WTC11 (cell line): Measurements from ENCODE around the gene ZNF423.

ENCODE experiments used
- ATF1 ChIP-seq: sonication (generic); formaldehyde crosslinking; IDR thresholded peaks from 2 replicates; pipeline ENCODE4 v1.8.1; 2023; ENCODE audit warnings: mild to moderate bottlenecking, moderate library complexity, missing genetic modification reagents
- ATF2 ChIP-seq: sonication (generic); formaldehyde crosslinking; IDR thresholded peaks from 2 replicates; pipeline ENCODE4 v1.8.1; 2022; ENCODE audit warnings: low read depth, missing genetic modification reagents, borderline replicate concordance
- CTCF ChIP-seq: fragments of 200-600 bp; IDR thresholded peaks from 2 replicates; pipeline ENCODE4 v1.8.0; 2022; ENCODE audit warnings: antibody characterized with exemption
- FOXJ3 ChIP-seq: sonication (generic); formaldehyde crosslinking; IDR thresholded peaks from 2 replicates; pipeline ENCODE4 v1.9.0; 2021; ENCODE audit warnings: missing genetic modification reagents, mild to moderate bottlenecking, borderline replicate concordance
- FOXP1 ChIP-seq: sonication (generic); formaldehyde crosslinking; IDR thresholded peaks from 2 replicates; pipeline ENCODE4 v1.8.0; 2022; ENCODE audit warnings: missing genetic modification reagents, mild to moderate bottlenecking, moderate library complexity, borderline replicate concordance
- NR2C2 ChIP-seq: sonication (generic); formaldehyde crosslinking; IDR thresholded peaks from 2 replicates; pipeline ENCODE4 v1.8.0; 2022; ENCODE audit warnings: mild to moderate bottlenecking, missing genetic modification reagents
- SMAD4 ChIP-seq: sonication (generic); formaldehyde crosslinking; IDR thresholded peaks from 2 replicates; pipeline ENCODE4 v1.8.0; 2022; ENCODE audit warnings: mild to moderate bottlenecking, missing genetic modification reagents
- USF1 ChIP-seq: sonication (generic); formaldehyde crosslinking; IDR thresholded peaks from 2 replicates; pipeline ENCODE4 v1.8.0; 2022; ENCODE audit warnings: mild to moderate bottlenecking, missing genetic modification reagents
- TF ChIP-seq, protein P1 (sequence below): sonication (generic); formaldehyde crosslinking; IDR thresholded peaks from 2 replicates; pipeline ENCODE4 v1.8.0; 2022; ENCODE audit warnings: mild to moderate bottlenecking, missing genetic modification reagents

- no peak for TF ChIP-seq NR2C2 (CRISPR knock-in tag)
- TF ChIP-seq CTCF = no peak
- TF ChIP-seq FOXJ3 = no peak
- no peak for TF ChIP-seq ATF1 (CRISPR knock-in tag)
- no peak for TF ChIP-seq SMAD4 (CRISPR knock-in tag)
- TF ChIP-seq ATF2 (CRISPR knock-in tag) = no peak
- TF ChIP-seq USF1 (CRISPR knock-in tag) = no peak
- TF ChIP-seq, protein P1, sequence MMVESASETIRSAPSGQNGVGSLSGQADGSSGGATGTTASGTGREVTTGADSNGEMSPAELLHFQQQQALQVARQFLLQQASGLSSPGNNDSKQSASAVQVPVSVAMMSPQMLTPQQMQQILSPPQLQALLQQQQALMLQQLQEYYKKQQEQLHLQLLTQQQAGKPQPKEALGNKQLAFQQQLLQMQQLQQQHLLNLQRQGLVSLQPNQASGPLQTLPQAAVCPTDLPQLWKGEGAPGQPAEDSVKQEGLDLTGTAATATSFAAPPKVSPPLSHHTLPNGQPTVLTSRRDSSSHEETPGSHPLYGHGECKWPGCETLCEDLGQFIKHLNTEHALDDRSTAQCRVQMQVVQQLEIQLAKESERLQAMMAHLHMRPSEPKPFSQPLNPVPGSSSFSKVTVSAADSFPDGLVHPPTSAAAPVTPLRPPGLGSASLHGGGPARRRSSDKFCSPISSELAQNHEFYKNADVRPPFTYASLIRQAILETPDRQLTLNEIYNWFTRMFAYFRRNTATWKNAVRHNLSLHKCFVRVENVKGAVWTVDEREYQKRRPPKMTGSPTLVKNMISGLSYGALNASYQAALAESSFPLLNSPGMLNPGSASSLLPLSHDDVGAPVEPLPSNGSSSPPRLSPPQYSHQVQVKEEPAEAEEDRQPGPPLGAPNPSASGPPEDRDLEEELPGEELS (CRISPR knock-in tag) = no peak
- TF ChIP-seq FOXP1 = no peak
Observed at GRCh38 chr16:49660626-49661025, 195.3 kb downstream of the ZNF423 start.
